ENCODE measurements around the gene GAB2.

DNA sequence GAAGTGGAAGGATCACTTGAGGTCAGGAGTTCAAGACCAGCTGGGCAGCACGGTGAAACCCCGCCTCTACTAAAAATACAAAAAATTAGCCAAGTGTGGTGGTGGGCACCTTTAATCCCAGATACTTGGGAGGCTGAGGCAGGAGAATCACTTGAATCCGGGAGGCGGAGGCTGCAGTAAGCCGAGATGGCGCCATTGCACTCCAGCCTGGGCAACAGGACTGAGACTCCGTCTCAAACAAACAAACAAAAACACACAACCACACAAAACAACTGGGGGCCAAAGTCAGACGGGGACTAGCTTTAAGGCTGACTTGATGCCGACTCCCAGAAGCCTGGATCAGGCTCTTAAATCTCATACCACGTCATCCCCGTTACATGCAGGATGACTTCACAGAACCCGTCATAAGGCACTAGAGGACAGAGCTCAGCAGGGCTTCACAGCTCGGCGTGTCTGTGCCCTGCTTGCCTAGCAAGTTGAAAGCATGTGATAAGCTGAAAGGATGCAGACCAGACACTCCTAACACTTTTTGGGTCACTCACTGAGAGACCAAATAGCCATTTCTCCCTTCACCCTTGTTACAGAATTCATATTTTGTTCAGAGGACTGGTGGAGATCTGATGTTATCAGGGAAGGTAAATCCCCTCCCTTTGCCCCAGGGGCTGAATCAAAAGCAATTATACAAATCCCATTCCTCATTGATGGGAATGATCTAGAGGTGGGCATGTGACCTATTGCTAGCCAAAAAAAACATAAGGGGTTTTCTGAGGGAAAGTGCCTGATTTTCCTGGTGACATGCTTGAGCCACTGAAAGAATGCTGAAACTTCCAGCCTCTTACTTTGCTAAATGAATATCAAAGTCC, 65.4 kb downstream of the GAB2 start:
- TF ChIP-seq POLR2A (IDR thresholded peaks at IDR 0.05; ENCODE audit: low read length) (no peak), GATA1 (IDR thresholded peaks at IDR 0.05; ENCODE audit: low read depth, low read length) (no peak)

Data from erythroblast (primary cell).